HUES64 (cell line): Measurements from ENCODE around the gene IL9R.
"Not testable (repeated sequence)": the region's sequence is repeated elsewhere in the genome, so short reads cannot be mapped to it uniquely, and the experiment has no call there.

Experiments used
- H3K27ac ChIP-seq: 2 replicates; pipeline ENCODE4 v1.7.0; 2013; ENCODE audit warnings: low read depth, low read length, inconsistent platforms
- H3K27me3 ChIP-seq: 2 replicates; pipeline ENCODE4 v1.6.1; 2013; ENCODE audit warnings: mild to moderate bottlenecking, low read length; ENCODE audit not compliant: insufficient read depth
- H3K36me3 ChIP-seq: 2 replicates; pipeline ENCODE4 v1.6.1; 2013; ENCODE audit warnings: mild to moderate bottlenecking, low read length; ENCODE audit not compliant: insufficient read depth
- H3K4me1 ChIP-seq: 2 replicates; pipeline ENCODE4 v1.6.1; 2013; ENCODE audit warnings: mild to moderate bottlenecking, low read length, moderate library complexity; ENCODE audit not compliant: insufficient read depth
- H3K4me3 ChIP-seq: 2 replicates; pipeline ENCODE4 v1.5.1; 2013; ENCODE audit warnings: mild to moderate bottlenecking, low read length, moderate library complexity
- H3K9ac ChIP-seq: 2 replicates; pipeline ENCODE4 v1.6.1; 2013; ENCODE audit warnings: mild to moderate bottlenecking, low read depth, low read length
- H3K9me3 ChIP-seq: 2 replicates; pipeline ENCODE4 v1.6.1; 2013; ENCODE audit warnings: low read depth, low read length; ENCODE audit not compliant: insufficient read depth
- WGBS: fragments of 150-250, 120-280 bp; methylation state at CpG from one replicate; pipeline ENCODE4 v1.1.7; 2013; ENCODE audit warnings: missing lambda C conversion rate; 5-methylcytosine and 5-hydroxymethylcytosine counted together

The IL9R gene

GRCh38 chrX:155998761-155999510 is 1.4 kb downstream of the IL9R start:
- no peak overlapping the region for H3K27ac ChIP-seq
- H3K27me3 ChIP-seq, result no peaks in the 10 kb centered on the region
- 82% methylated on average over 9 of the region's 9 CpGs for WGBS
- H3K9ac ChIP-seq, result no peak overlapping the region
- H3K9me3 ChIP-seq, result peaks cover 78% of the 10 kb centered on the region
- no peaks in the 10 kb centered on the region for H3K36me3 ChIP-seq
- H3K4me3 ChIP-seq, result no peak overlapping the region
- H3K4me1 ChIP-seq, result no peaks in the 10 kb centered on the region

- H3K9ac ChIP-seq, H3K36me3 ChIP-seq, H3K4me3 ChIP-seq, H3K4me1 ChIP-seq, H3K27ac ChIP-seq, H3K27me3 ChIP-seq: not testable (repeated sequence)
- 88% methylated on average over 6 of the region's 9 CpGs for WGBS
- H3K9me3 ChIP-seq, result peaks cover 80% of the 10 kb centered on the region
These were observed 2.3 kb downstream of the IL9R start for GRCh38 chrX:155999751-156000150.

- no peak overlapping the region for H3K9ac ChIP-seq
- WGBS, result 89% methylated on average over 5 of the region's 5 CpGs
These were observed 2.9 kb downstream of the IL9R start for GRCh38 chrX:156000361-156000926.

GRCh38 chrX:156001001-156001666 is 3.6 kb downstream of the IL9R start:
- 84% methylated on average over 12 of the region's 12 CpGs for WGBS
- Histone ChIP-seq H3K4me3 (no peak overlapping the region), H3K27ac (no peak overlapping the region), H3K27me3 (no peaks in the 10 kb centered on the region), H3K9me3 (peaks cover 74% of the 10 kb centered on the region), H3K9ac (no peak overlapping the region), H3K36me3 (no peaks in the 10 kb centered on the region), H3K4me1 (no peaks in the 10 kb centered on the region)

More at GRCh38 chrX:156000361-156000926, 2.9 kb downstream of the IL9R start:
- Histone ChIP-seq H3K9me3 (peaks cover 78% of the 10 kb centered on the region), H3K4me1 (no peaks in the 10 kb centered on the region), H3K27ac (no peak overlapping the region), H3K36me3 (no peaks in the 10 kb centered on the region), H3K27me3 (no peaks in the 10 kb centered on the region), H3K4me3 (no peak overlapping the region)

- Histone ChIP-seq H3K27me3 (no peaks in the 10 kb centered on the region), H3K27ac (no peak overlapping the region)
- 80% methylated on average over 6 of the region's 6 CpGs for WGBS
These were observed 4.1 kb downstream of the IL9R start for GRCh38 chrX:156001667-156002021.

GRCh38 chrX:156002507-156002906 is 5.0 kb downstream of the IL9R start:
- Histone ChIP-seq H3K4me1 (no peaks in the 10 kb centered on the region), H3K27me3 (no peaks in the 10 kb centered on the region), H3K27ac (no peak overlapping the region), H3K9ac (no peak overlapping the region), H3K4me3 (no peak overlapping the region), H3K9me3 (peaks cover 68% of the 10 kb centered on the region), H3K36me3 (no peaks in the 10 kb centered on the region)
- WGBS, result 82% methylated on average over 3 of the region's 3 CpGs

More at GRCh38 chrX:156001667-156002021, 4.1 kb downstream of the IL9R start:
- H3K9me3 ChIP-seq, result peaks cover 74% of the 10 kb centered on the region
- no peaks in the 10 kb centered on the region for H3K4me1 ChIP-seq
- H3K9ac ChIP-seq, result no peak overlapping the region
- H3K4me3 ChIP-seq, result no peak overlapping the region
- no peaks in the 10 kb centered on the region for H3K36me3 ChIP-seq

GRCh38 chrX:156003486-156004185 is 6.1 kb downstream of the IL9R start:
- Histone ChIP-seq H3K9ac (no peak overlapping the region), H3K36me3 (no peaks in the 10 kb centered on the region), H3K9me3 (peaks cover 58% of the 10 kb centered on the region), H3K27me3 (no peaks in the 10 kb centered on the region), H3K4me1 (no peaks in the 10 kb centered on the region), H3K27ac (no peak overlapping the region), H3K4me3 (no peak overlapping the region)
- WGBS, result 88% methylated on average over 14 of the region's 14 CpGs

- WGBS, result 67% methylated on average over 2 of the region's 2 CpGs
- Histone ChIP-seq H3K9ac (no peak overlapping the region), H3K4me1 (no peaks in the 10 kb centered on the region), H3K9me3 (peaks cover 56% of the 10 kb centered on the region), H3K27ac (no peak overlapping the region), H3K36me3 (no peaks in the 10 kb centered on the region), H3K4me3 (no peak overlapping the region), H3K27me3 (no peaks in the 10 kb centered on the region)
These were observed 6.8 kb downstream of the IL9R start for GRCh38 chrX:156004256-156004655.

- H3K4me1 ChIP-seq, result no peaks in the 10 kb centered on the region
- H3K9ac ChIP-seq, result no peak overlapping the region
- WGBS, result 82% methylated on average over 3 of the region's 3 CpGs
- H3K36me3 ChIP-seq, result no peaks in the 10 kb centered on the region
- peaks cover 52% of the 10 kb centered on the region for H3K9me3 ChIP-seq
- no peak overlapping the region for H3K4me3 ChIP-seq
- H3K27me3 ChIP-seq, result no peaks in the 10 kb centered on the region
- no peak overlapping the region for H3K27ac ChIP-seq
These were observed 7.2 kb downstream of the IL9R start for GRCh38 chrX:156004740-156005139.

- Histone ChIP-seq H3K4me3 (no peak overlapping the region), H3K9me3 (peaks cover 51% of the 10 kb centered on the region)
- WGBS, result 74% methylated on average over 6 of the region's 6 CpGs
These were observed 7.6 kb downstream of the IL9R start for GRCh38 chrX:156005144-156005543.

GRCh38 chrX:156006468-156006867 is 9.0 kb downstream of the IL9R start:
- not testable (repeated sequence) for H3K4me3 ChIP-seq, H3K9ac ChIP-seq, H3K27ac ChIP-seq, H3K36me3 ChIP-seq, H3K4me1 ChIP-seq, H3K27me3 ChIP-seq
- 91% methylated on average over 6 of the region's 8 CpGs for WGBS
- peaks cover 38% of the 10 kb centered on the region for H3K9me3 ChIP-seq

More at GRCh38 chrX:156005144-156005543, 7.6 kb downstream of the IL9R start:
- no peak overlapping the region for H3K9ac ChIP-seq
- no peaks in the 10 kb centered on the region for H3K4me1 ChIP-seq
- H3K27ac ChIP-seq, result no peak overlapping the region
- no peaks in the 10 kb centered on the region for H3K27me3 ChIP-seq
- H3K36me3 ChIP-seq, result no peaks in the 10 kb centered on the region
